D721Med (cell line): ENCODE measurements around the gene LIPA.

Source experiments
- DNase-seq: peaks from one replicate; pipeline ENCODE4 v3.0.0; 2011; ENCODE audit warnings: low spot score; ENCODE audit not compliant: insufficient read length
- FAIRE-seq: peaks from 2 replicates; lab custom pipeline; 2011; peaks lifted over from hg19 to GRCh38; lab: Jason Lieb, UNC
- TF ChIP-seq, protein P1 (sequence below): IDR thresholded peaks from 2 replicates; pipeline ENCODE4 v1.5.1; 2012; ENCODE audit warnings: mild to moderate bottlenecking, control low read depth; ENCODE audit not compliant: insufficient read depth; ENCODE audit errors: missing control alignments

LIPA gene

GRCh38 chr10:89251409-89252224 lies at the start of gene LIPA:
TSS of gene LIPA (minus strand) at chr10:89251775. CDS start at chr10:89247648, 4,127 bp downstream.
- TF ChIP-seq, protein P1, sequence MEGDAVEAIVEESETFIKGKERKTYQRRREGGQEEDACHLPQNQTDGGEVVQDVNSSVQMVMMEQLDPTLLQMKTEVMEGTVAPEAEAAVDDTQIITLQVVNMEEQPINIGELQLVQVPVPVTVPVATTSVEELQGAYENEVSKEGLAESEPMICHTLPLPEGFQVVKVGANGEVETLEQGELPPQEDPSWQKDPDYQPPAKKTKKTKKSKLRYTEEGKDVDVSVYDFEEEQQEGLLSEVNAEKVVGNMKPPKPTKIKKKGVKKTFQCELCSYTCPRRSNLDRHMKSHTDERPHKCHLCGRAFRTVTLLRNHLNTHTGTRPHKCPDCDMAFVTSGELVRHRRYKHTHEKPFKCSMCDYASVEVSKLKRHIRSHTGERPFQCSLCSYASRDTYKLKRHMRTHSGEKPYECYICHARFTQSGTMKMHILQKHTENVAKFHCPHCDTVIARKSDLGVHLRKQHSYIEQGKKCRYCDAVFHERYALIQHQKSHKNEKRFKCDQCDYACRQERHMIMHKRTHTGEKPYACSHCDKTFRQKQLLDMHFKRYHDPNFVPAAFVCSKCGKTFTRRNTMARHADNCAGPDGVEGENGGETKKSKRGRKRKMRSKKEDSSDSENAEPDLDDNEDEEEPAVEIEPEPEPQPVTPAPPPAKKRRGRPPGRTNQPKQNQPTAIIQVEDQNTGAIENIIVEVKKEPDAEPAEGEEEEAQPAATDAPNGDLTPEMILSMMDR = no peak
- peak; percentile 72 for DNase-seq
- FAIRE-seq = no peak

GRCh38 chr10:89301232-89301631 lies 49.7 kb upstream of the LIPA start:
- FAIRE-seq (no peak), DNase-seq (no peak)
- TF ChIP-seq, protein P1 = no peak

DNA sequence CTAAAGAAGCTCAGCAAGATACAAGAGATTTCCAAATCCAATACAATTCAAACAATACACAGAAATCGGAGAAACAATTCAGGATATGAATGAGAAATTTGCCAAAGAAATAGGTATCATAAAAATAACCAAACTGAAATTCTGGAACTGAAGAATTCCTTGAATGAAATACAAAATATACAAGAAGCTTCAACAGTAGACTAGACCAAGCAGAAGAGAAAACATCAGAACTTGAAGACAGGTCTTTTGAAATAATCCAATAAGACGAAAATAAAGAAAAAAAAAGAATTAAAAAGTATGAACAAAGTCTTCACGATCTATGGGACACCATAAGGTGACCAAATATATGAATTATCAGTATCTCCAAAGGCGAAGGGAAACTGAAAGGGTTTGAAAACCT lies 47.5 kb upstream of the LIPA start:
- no peak for DNase-seq
- TF ChIP-seq, protein P1 = no peak
- FAIRE-seq = no peak

- TF ChIP-seq, protein P1 = no peak
- FAIRE-seq (no peak), DNase-seq (no peak)
Measured at GRCh38 chr10:89297791-89298190, 46.2 kb upstream of the LIPA start.

DNA sequence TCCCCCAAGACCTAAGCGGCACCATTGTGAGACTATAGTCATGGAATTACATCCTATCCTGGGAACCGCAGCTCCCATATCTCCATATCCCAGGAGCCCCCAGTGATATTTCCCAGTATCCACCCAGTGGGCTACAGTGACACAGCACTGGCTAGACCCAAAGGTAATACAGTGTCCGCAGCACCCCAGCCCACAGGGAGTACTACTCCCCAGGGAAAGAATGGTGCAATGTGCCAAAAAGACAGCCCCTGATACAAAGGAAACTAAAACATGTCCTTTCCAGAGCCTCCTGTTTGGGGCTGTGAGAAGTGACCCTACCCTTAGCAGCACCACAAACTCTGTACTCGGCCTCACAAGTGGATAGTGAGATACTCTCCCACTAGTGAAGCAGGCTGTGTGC lies 45.8 kb upstream of the LIPA start:
- TF ChIP-seq, protein P1 = no peak
- DNase-seq (no peak), FAIRE-seq (no peak)

GRCh38 chr10:89296220-89296648 lies 44.7 kb upstream of the LIPA start:
- TF ChIP-seq, protein P1 = no peak
- DNase-seq = no peak
- FAIRE-seq = no peak

DNA sequence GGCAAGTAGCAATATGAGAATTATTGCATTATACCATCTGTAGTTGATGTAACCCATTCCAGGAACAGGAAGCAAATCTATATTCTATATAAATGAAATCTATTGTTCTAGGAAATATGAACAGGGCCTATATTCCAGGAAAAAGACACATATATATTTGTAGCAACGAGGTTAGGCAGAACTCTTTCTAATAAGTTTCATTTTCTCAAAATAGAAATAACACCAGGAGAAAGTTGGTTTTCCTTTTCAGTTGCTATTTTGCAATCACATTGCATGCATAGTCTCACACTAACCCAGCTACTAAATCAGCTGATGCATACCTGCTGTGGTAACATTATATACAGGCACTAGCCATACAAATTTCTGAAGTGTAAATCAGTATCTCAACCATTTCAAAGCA lies 44.0 kb upstream of the LIPA start:
- no peak for DNase-seq
- FAIRE-seq = no peak

More for the DNA sequence above, 44.0 kb upstream of the LIPA start:
- TF ChIP-seq, protein P1 = no peak
